T-helper 1 cell treated with Interleukin-12 subunit alpha and Interleukin-12 subunit beta and Interleukin-4 antibody, amounts not matched to agents 30 ng/mL and 1 ng/mL, for 36 hours (primary cell): ENCODE data around the gene CSTA. TPM values are rescaled to one million over a fixed set of nuclear protein-coding genes. Genes with fewer than 3 reads are reported as not detected.

ENCODE experiments used
- intact Hi-C: fragments of 100-400 bp; cut with micrococcal nuclease; formaldehyde crosslinking; loops from one replicate; pipeline ENCODE4 v1.15.1; 2024
- total RNA-seq: library from RNA; stranded (reverse); gene quantifications from 2 replicates; pipeline ENCODE4 v1.2.3, GENCODE V29; 2022

CSTA gene
- total RNA-seq, 1 donor from 2014 or later: not detected

- intact Hi-C loops: no loop called here
These were observed 49.0 kb downstream of the CSTA start for GRCh38 chr3:122374034-122374433.

GRCh38 chr3:122377975-122378374 is 52.9 kb downstream of the CSTA start:
- intact Hi-C loops: no loop called here

GRCh38 chr3:122382888-122383666 is 58.0 kb downstream of the CSTA start, which contains the start of gene MIX23:
Gene MIX23, minus strand, starts transcription at chr3:122383231. Its CDS starts 7 bp downstream, at chr3:122383224.
- intact Hi-C loops: loop anchor here (1.0 to 5.0 kb wide), 4 partner anchors 18 to 1202 kb away; partner anchors contain the start of gene HACD2

- intact Hi-C loops: loop anchor here (1.0 to 5.0 kb wide), 17 partner anchors 9 to 1641 kb away; partner anchors contain the start of genes EAF2, GOLGB1, GTF2E1 and HACD2
These were observed 59.0 kb downstream of the CSTA start, which contains the start of gene FAM162A for GRCh38 chr3:122383771-122384697. Gene FAM162A, plus strand, starts transcription at chr3:122384182. Its CDS starts 84 bp downstream, at chr3:122384266.

- intact Hi-C loops: no loop called here
These were observed 62.7 kb downstream of the CSTA start for GRCh38 chr3:122387709-122388108.

GRCh38 chr3:122389197-122389596 is 64.1 kb downstream of the CSTA start:
- intact Hi-C loops: no loop called here

- intact Hi-C loops: no loop called here
These were observed 64.8 kb downstream of the CSTA start for GRCh38 chr3:122389892-122390291.

- intact Hi-C loops: no loop called here
These were observed 65.6 kb downstream of the CSTA start for GRCh38 chr3:122390665-122391064.

Other genes with a start within 250 kb of the CSTA start
- not detected in 2 replicates for gene CASR, start 141.6 kb upstream of the CSTA start, total RNA-seq
- gene MIX23, start 58.0 kb downstream of the CSTA start, total RNA-seq: 45.9 and 48.1 TPM in 2 replicates
- 38.4 and 41.4 TPM in 2 replicates for gene FAM162A, start 58.9 kb downstream of the CSTA start, total RNA-seq
- gene WDR5B, start 90.8 kb downstream of the CSTA start, total RNA-seq: 5.0 and 5.5 TPM in 2 replicates
- 67.4 and 68.7 TPM in 2 replicates for gene KPNA1, start 189.7 kb downstream of the CSTA start, total RNA-seq
- 142 and 152 TPM in 2 replicates for gene PARP9, start 239.1 kb downstream of the CSTA start, total RNA-seq
- 154 and 160 TPM in 2 replicates for gene DTX3L, start 239.1 kb downstream of the CSTA start, total RNA-seq